WTC11 (cell line): ENCODE data around the gene C6orf141.

Experiments
- ATF1 ChIP-seq: sonication (generic); formaldehyde crosslinking; IDR thresholded peaks from 2 replicates; pipeline ENCODE4 v1.8.1; 2023; ENCODE audit warnings: mild to moderate bottlenecking, moderate library complexity, missing genetic modification reagents
- CTCF ChIP-seq: fragments of 200-600 bp; IDR thresholded peaks from 2 replicates; pipeline ENCODE4 v1.8.0; 2022; ENCODE audit warnings: antibody characterized with exemption
- E2F1 ChIP-seq: sonication (generic); formaldehyde crosslinking; IDR thresholded peaks from 2 replicates; pipeline ENCODE4 v1.8.0; 2022; ENCODE audit warnings: mild to moderate bottlenecking, missing genetic modification reagents
- E2F5 ChIP-seq: sonication (generic); formaldehyde crosslinking; IDR thresholded peaks from 2 replicates; pipeline ENCODE4 v1.8.1; 2022; ENCODE audit warnings: mild to moderate bottlenecking, moderate library complexity, missing genetic modification reagents
- HMGXB4 ChIP-seq: sonication (generic); formaldehyde crosslinking; IDR thresholded peaks from 2 replicates; pipeline ENCODE4 v1.8.1; 2023; ENCODE audit warnings: mild to moderate bottlenecking, moderate library complexity, missing genetic modification reagents
- IRF2 ChIP-seq: sonication (generic); formaldehyde crosslinking; IDR thresholded peaks from 2 replicates; pipeline ENCODE4 v1.8.0; 2022; ENCODE audit warnings: low read depth, missing genetic modification reagents, borderline replicate concordance
- JUN ChIP-seq: sonication (generic); formaldehyde crosslinking; IDR thresholded peaks from 2 replicates; pipeline ENCODE4 v1.8.0; 2023; ENCODE audit warnings: mild to moderate bottlenecking, missing genetic modification reagents
- NR2C2 ChIP-seq: sonication (generic); formaldehyde crosslinking; IDR thresholded peaks from 2 replicates; pipeline ENCODE4 v1.8.0; 2022; ENCODE audit warnings: mild to moderate bottlenecking, missing genetic modification reagents

GRCh38 chr6:49531774-49532569, 18.5 kb upstream of the C6orf141 start:
- no peak for TF ChIP-seq JUN
- no peak for TF ChIP-seq CTCF
- no peak for TF ChIP-seq E2F1 (CRISPR knock-in tag)
- TF ChIP-seq E2F5 (CRISPR knock-in tag) = no peak
- TF ChIP-seq HMGXB4 = no peak
- TF ChIP-seq IRF2 (CRISPR knock-in tag) = no peak
- no peak for TF ChIP-seq NR2C2 (CRISPR knock-in tag)
- no peak for TF ChIP-seq ATF1
